ENCODE measurements around the gene GDAP2. TPM values are rescaled to one million over a fixed set of nuclear protein-coding genes. Genes with fewer than 3 reads are reported as not detected.

GDAP2 gene
- total and polyA plus RNA-seq, 4 donors: 5.1 to 52.2 (median 17.2) TPM

DNA sequence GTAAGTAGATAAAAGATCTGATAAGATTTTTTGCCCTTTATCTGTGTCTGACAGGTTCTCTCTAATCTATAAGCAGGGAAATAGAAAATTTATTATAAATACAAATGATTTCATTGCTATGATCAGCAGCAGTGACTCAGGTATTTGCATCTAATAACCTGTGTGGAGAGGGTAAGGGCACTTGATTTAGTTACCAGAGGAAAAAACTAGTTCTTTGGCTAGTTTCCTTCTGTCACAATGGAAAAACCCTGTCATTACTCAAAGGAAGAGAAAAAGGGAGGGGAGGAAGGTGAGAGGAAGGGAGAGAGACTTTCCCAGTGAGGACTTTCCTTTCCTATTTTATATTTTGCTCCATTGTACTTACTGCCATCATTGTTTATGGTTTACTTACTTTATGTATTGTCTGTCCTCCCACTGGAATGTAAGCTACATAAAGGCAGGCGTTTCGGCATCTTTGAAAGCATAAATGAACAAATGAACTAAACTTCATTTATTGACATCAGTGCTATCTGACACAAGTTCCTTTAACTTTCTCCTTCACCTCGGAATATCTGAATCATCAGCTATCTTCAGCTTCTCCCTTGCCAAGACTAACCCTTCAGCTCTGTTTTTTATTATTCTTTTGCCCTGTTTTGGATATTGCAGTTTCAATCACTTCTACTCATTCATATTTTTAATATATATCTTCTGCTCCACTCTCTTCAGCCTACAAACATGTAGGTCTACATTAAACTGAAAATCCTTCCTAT lies 35.0 kb upstream of the GDAP2 start:
- H3K27ac ChIP-seq (ENCODE audit: low read depth in 1 of 2, low read length in 1 of 2): no peak overlapping the region
- peaks cover 4 to 7% (median 6%) of the 10 kb centered on the region in 4 donors for H3K36me3 ChIP-seq (ENCODE audit: control insufficient read depth in 4 of 4, insufficient read depth in 4 of 4, low read length in 4 of 4)
- no peaks in the 10 kb centered on the region for H3K27me3 ChIP-seq (ENCODE audit: control insufficient read depth in 3 of 3, insufficient read depth in 3 of 3, low read length in 2 of 3)
- ATAC-seq (ENCODE audit: insufficient read depth, low FRiP score) (no peak), DNase-seq (no peak)
- no peak overlapping the region for H3K4me3 ChIP-seq
- H3K9ac ChIP-seq (ENCODE audit: insufficient read depth in 1 of 2, low read length in 2 of 2): no peak overlapping the region
- H3K9me3 ChIP-seq (ENCODE audit: control insufficient read depth in 4 of 4, insufficient read depth in 3 of 4, low read length in 3 of 4): no peaks in the 10 kb centered on the region
- 84 to 96% methylated on average over 3 of the region's 3 CpGs for WGBS, 2 donors
- H3K4me1 ChIP-seq (ENCODE audit: control insufficient read depth in 5 of 5, insufficient read depth in 5 of 5, low read length in 5 of 5): peaks cover 0 to 6% (median 0%) of the 10 kb centered on the region in 5 donors
- TF ChIP-seq, protein P1, sequence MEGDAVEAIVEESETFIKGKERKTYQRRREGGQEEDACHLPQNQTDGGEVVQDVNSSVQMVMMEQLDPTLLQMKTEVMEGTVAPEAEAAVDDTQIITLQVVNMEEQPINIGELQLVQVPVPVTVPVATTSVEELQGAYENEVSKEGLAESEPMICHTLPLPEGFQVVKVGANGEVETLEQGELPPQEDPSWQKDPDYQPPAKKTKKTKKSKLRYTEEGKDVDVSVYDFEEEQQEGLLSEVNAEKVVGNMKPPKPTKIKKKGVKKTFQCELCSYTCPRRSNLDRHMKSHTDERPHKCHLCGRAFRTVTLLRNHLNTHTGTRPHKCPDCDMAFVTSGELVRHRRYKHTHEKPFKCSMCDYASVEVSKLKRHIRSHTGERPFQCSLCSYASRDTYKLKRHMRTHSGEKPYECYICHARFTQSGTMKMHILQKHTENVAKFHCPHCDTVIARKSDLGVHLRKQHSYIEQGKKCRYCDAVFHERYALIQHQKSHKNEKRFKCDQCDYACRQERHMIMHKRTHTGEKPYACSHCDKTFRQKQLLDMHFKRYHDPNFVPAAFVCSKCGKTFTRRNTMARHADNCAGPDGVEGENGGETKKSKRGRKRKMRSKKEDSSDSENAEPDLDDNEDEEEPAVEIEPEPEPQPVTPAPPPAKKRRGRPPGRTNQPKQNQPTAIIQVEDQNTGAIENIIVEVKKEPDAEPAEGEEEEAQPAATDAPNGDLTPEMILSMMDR (IDR thresholded peaks at IDR 0.05; ENCODE audit: control extremely low read depth, extremely low read depth): no peak

DNA sequence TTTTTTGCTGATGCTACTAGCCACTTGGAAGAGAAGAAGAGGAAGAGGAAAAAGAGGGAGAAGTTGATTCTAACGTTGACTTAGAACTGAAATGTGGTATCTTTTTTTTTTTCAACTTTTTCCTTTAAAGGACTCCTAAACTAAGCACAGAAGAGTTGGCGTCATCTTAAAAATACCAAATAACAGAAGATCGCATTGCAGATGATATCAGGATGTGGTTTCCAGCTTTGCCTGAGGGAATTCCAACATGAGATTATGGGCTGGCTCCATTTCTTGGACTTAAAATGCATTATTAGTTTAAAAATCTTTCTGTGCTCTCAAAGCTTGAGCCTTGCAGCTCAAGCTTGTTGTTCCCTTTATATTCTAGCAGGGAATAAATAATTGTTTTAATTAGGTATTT lies 29.9 kb upstream of the GDAP2 start:
- TF ChIP-seq, protein P1 (IDR thresholded peaks at IDR 0.05; ENCODE audit: control extremely low read depth, extremely low read depth): no peak
- Histone ChIP-seq H3K36me3 (ENCODE audit: control insufficient read depth in 4 of 4, insufficient read depth in 4 of 4, low read length in 4 of 4) (peaks cover 7 to 34% (median 17%) of the 10 kb centered on the region in 4 donors), H3K27ac (ENCODE audit: low read depth in 1 of 2, low read length in 1 of 2) (no peak overlapping the region), H3K9me3 (ENCODE audit: control insufficient read depth in 4 of 4, insufficient read depth in 3 of 4, low read length in 3 of 4) (no peaks in the 10 kb centered on the region), H3K4me1 (ENCODE audit: control insufficient read depth in 5 of 5, insufficient read depth in 5 of 5, low read length in 5 of 5) (no peaks in the 10 kb centered on the region), H3K4me3 (no peak overlapping the region), H3K9ac (ENCODE audit: insufficient read depth in 1 of 2, low read length in 2 of 2) (no peak overlapping the region), H3K27me3 (ENCODE audit: control insufficient read depth in 3 of 3, insufficient read depth in 3 of 3, low read length in 2 of 3) (no peaks in the 10 kb centered on the region)
- DNase-seq: no peak
- no peak for ATAC-seq (ENCODE audit: insufficient read depth, low FRiP score)
- WGBS, 2 donors: 79% methylated on average over 3 of the region's 3 CpGs

DNA sequence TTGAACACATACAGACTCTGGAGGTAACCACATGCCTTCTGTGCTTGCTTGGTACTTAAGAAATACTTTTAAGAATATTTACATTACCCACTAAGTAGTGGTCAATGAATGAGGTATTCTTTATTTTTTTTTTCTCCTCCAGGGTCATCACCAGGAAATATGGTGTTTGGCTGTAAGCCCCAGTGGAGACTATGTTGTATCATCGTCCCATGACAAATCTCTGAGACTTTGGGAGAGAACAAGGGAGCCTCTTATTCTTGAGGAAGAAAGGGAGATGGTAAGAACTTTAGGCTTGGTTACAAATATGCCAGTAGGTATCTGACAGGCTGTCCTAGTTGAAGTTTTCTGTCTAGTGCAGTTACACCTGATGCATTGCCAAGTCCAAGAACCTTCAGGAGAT lies 23.0 kb upstream of the GDAP2 start:
- no peak for ATAC-seq (ENCODE audit: insufficient read depth, low FRiP score)
- TF ChIP-seq, protein P1 (IDR thresholded peaks at IDR 0.05; ENCODE audit: control extremely low read depth, extremely low read depth): no peak
- WGBS, 2 donors: 93 to 96% methylated on average over 1 of the region's 1 CpG
- H3K27me3 ChIP-seq (ENCODE audit: control insufficient read depth in 3 of 3, insufficient read depth in 3 of 3, low read length in 2 of 3): no peaks in the 10 kb centered on the region
- peaks cover 15 to 59% (median 31%) of the 10 kb centered on the region in 4 donors for H3K36me3 ChIP-seq (ENCODE audit: control insufficient read depth in 4 of 4, insufficient read depth in 4 of 4, low read length in 4 of 4)
- DNase-seq: no peak
- no peaks in the 10 kb centered on the region for H3K4me1 ChIP-seq (ENCODE audit: control insufficient read depth in 5 of 5, insufficient read depth in 5 of 5, low read length in 5 of 5)
- H3K27ac ChIP-seq (ENCODE audit: low read depth in 1 of 2, low read length in 1 of 2): no peak overlapping the region
- no peaks in the 10 kb centered on the region for H3K9me3 ChIP-seq (ENCODE audit: control insufficient read depth in 4 of 4, insufficient read depth in 3 of 4, low read length in 3 of 4)
- no peak overlapping the region for H3K9ac ChIP-seq (ENCODE audit: insufficient read depth in 1 of 2, low read length in 2 of 2)
- no peak overlapping the region for H3K4me3 ChIP-seq
